Parathyroid adenoma (tissue), 2 donors: ENCODE data around the gene F3.

Experiments
- H2AFZ ChIP-seq: fragments of 300-600 bp; sonication (generic); one replicate; pipeline ENCODE4 v1.7.0; 2017; ENCODE audit warnings: antibody characterized with exemption, mild to moderate bottlenecking
- H3K27ac ChIP-seq: fragments of 300-600 bp; sonication (generic); one replicate; pipeline ENCODE4 v1.7.0; 2017
- H3K27me3 ChIP-seq: fragments of 300-600 bp; sonication (generic); one replicate; pipeline ENCODE4 v1.7.0; 2017; ENCODE audit warnings: low read length; ENCODE audit not compliant: control insufficient read depth, insufficient read depth
- H3K36me3 ChIP-seq: fragments of 300-600 bp; sonication (generic); one replicate; pipeline ENCODE4 v1.7.0; 2017; ENCODE audit warnings: low read length; ENCODE audit not compliant: control insufficient read depth, insufficient read depth
- H3K4me1 ChIP-seq: fragments of 300-600 bp; sonication (generic); one replicate; pipeline ENCODE4 v1.7.0; 2017; ENCODE audit warnings: control low read depth
- H3K4me2 ChIP-seq: fragments of 300-600 bp; sonication (generic); one replicate; pipeline ENCODE4 v1.7.0; 2017; ENCODE audit warnings: low read length
- H3K4me3 ChIP-seq: fragments of 300-600 bp; sonication (generic); one replicate; pipeline ENCODE4 v1.7.0; 2017; ENCODE audit warnings: low read depth, low read length
- H3K79me2 ChIP-seq: fragments of 300-600 bp; sonication (generic); one replicate; pipeline ENCODE4 v1.7.0; 2017; ENCODE audit warnings: control low read depth
- H3K9ac ChIP-seq: fragments of 300-600 bp; sonication (generic); one replicate; pipeline ENCODE4 v1.7.0; 2017; ENCODE audit warnings: mild to moderate bottlenecking
- H3K9me3 ChIP-seq: fragments of 300-600 bp; sonication (generic); one replicate; pipeline ENCODE4 v1.7.0; 2017; ENCODE audit warnings: low read length; ENCODE audit not compliant: control insufficient read depth
- CTCF ChIP-seq: fragments of 300-600 bp; sonication (generic); IDR thresholded peaks from one replicate; pipeline ENCODE4 v1.7.0; 2017; ENCODE audit warnings: antibody characterized with exemption, mild to moderate bottlenecking
- donor health status: primary hyperparathyroidism.

The F3 gene

GRCh38 chr1:94555091-94555490 is 13.5 kb upstream of the F3 start:
- Histone ChIP-seq H3K4me2 (no peak overlapping the region), H3K27me3 (no peaks in the 10 kb centered on the region), H3K36me3 (no peaks in the 10 kb centered on the region), H3K27ac (no peak overlapping the region), H3K4me1 (peaks cover 37% of the 10 kb centered on the region), H3K4me3 (no peak overlapping the region), H3K79me2 (no peaks in the 10 kb centered on the region), H2AFZ (no peak overlapping the region), H3K9me3 (no peaks in the 10 kb centered on the region), H3K9ac (no peak overlapping the region)
- TF ChIP-seq CTCF: no peak

GRCh38 chr1:94554580-94554979 is 13.0 kb upstream of the F3 start:
- Histone ChIP-seq H3K27ac (peak overlapping the region; percentile 96), H3K36me3 (no peaks in the 10 kb centered on the region), H3K9me3 (no peaks in the 10 kb centered on the region), H3K27me3 (no peaks in the 10 kb centered on the region), H2AFZ (no peak overlapping the region), H3K4me2 (no peak overlapping the region), H3K4me3 (no peak overlapping the region), H3K4me1 (peaks cover 42% of the 10 kb centered on the region), H3K9ac (no peak overlapping the region), H3K79me2 (no peaks in the 10 kb centered on the region)
- no peak for TF ChIP-seq CTCF

GRCh38 chr1:94553931-94554330 is 12.4 kb upstream of the F3 start:
- H2AFZ ChIP-seq: no peak overlapping the region
- H3K36me3 ChIP-seq: no peaks in the 10 kb centered on the region
- H3K27me3 ChIP-seq: no peaks in the 10 kb centered on the region
- H3K4me2 ChIP-seq: no peak overlapping the region
- no peak overlapping the region for H3K9ac ChIP-seq
- no peaks in the 10 kb centered on the region for H3K79me2 ChIP-seq
- no peaks in the 10 kb centered on the region for H3K9me3 ChIP-seq
- H3K4me1 ChIP-seq: peaks cover 48% of the 10 kb centered on the region
- H3K4me3 ChIP-seq: no peak overlapping the region
- H3K27ac ChIP-seq: peak overlapping the region; percentile 96
- no peak for TF ChIP-seq CTCF

- Histone ChIP-seq H2AFZ (peak overlapping the region; percentile 31), H3K4me1 (peaks cover 50% of the 10 kb centered on the region), H3K36me3 (no peaks in the 10 kb centered on the region), H3K9ac (no peak overlapping the region), H3K27me3 (no peaks in the 10 kb centered on the region), H3K4me2 (no peak overlapping the region), H3K9me3 (no peaks in the 10 kb centered on the region), H3K27ac (peak overlapping the region; percentile 96), H3K4me3 (no peak overlapping the region), H3K79me2 (no peaks in the 10 kb centered on the region)
- no peak for TF ChIP-seq CTCF
Observed at GRCh38 chr1:94553323-94553730, 11.8 kb upstream of the F3 start.

GRCh38 chr1:94552071-94552586 is 10.6 kb upstream of the F3 start:
- H3K36me3 ChIP-seq: no peaks in the 10 kb centered on the region

More at GRCh38 chr1:94552071-94552586, 10.6 kb upstream of the F3 start:
- Histone ChIP-seq H3K4me1 (peaks cover 56% of the 10 kb centered on the region), H3K27ac (peak overlapping the region; percentile 96), H3K79me2 (no peaks in the 10 kb centered on the region), H3K4me2 (peak overlapping the region; percentile 17), H3K9me3 (no peaks in the 10 kb centered on the region), H2AFZ (peak overlapping the region; percentile 39), H3K27me3 (no peaks in the 10 kb centered on the region), H3K4me3 (no peak overlapping the region), H3K9ac (no peak overlapping the region)
- no peak for TF ChIP-seq CTCF
